Vagina (tissue), 2 donors: ENCODE results near the gene SLC25A25. TPM values are rescaled to one million over a fixed set of nuclear protein-coding genes. Genes with fewer than 3 reads are reported as not detected.

ENCODE experiments used
- DNase-seq, 2 donors: peaks; one replicate each; pipeline ENCODE4 v3.0.0-alpha.2; 2017; ENCODE audit errors: extremely low spot score in 2 of 2
- H3K27ac ChIP-seq: fragments of 200-600 bp; sonication (generic); one replicate; pipeline ENCODE4 v1.5.1; 2019
- H3K27me3 ChIP-seq: fragments of 200-600 bp; sonication (generic); one replicate; pipeline ENCODE4 v1.5.1; 2019
- H3K36me3 ChIP-seq, 2 donors: fragments of 200-600 bp; sonication (generic); one replicate each; pipeline ENCODE4 v1.5.1; 2017 to 2019
- H3K4me1 ChIP-seq: fragments of 200-600 bp; sonication (generic); one replicate; pipeline ENCODE4 v1.5.1; 2019
- H3K4me3 ChIP-seq, 2 donors: fragments of 200-600 bp; sonication (generic); 1 replicate in 1 of 2; 2 replicates in 1 of 2; pipeline ENCODE4 v1.5.1; 2016 to 2019
- H3K9me3 ChIP-seq: fragments of 200-600 bp; sonication (generic); one replicate; pipeline ENCODE4 v1.5.1; 2019
- CTCF ChIP-seq, 3 experiments: fragments of 450-650 bp in 2 of 3; fragments of 200-600 bp in 1 of 3; sonication (generic) in 1 of 3; IDR thresholded peaks; one replicate each; pipeline ENCODE4 v1.5.1; 2017 to 2019; ENCODE audit warnings: antibody characterized with exemption in 3 of 3, mild to moderate bottlenecking in 2 of 3, moderate library complexity in 2 of 3
- POLR2A ChIP-seq, 2 donors: fragments of 450-650 bp; IDR thresholded peaks; one replicate each; pipeline ENCODE4 v1.6.1; 2017; ENCODE audit warnings: antibody characterized with exemption in 2 of 2, mild to moderate bottlenecking in 2 of 2, moderate library complexity in 2 of 2
- POLR2AphosphoS5 ChIP-seq, 2 donors: sonication (generic); formaldehyde crosslinking; IDR thresholded peaks; one replicate each; pipeline ENCODE4 v1.9.0; 2017; ENCODE audit warnings: antibody characterized with exemption in 2 of 2, mild to moderate bottlenecking in 2 of 2, low read depth in 1 of 2; ENCODE audit not compliant: insufficient read depth in 1 of 2
- intact Hi-C: fragments of 100-400 bp; cut with DNase I; formaldehyde crosslinking; loops from one replicate; pipeline ENCODE4 v1.15.1; 2023
- total RNA-seq: library from RNA; depleted of rRNA; stranded (reverse); fragments of >200 nt; gene quantifications from one replicate; pipeline ENCODE4 v1.2.3, GENCODE V29; 2016

The SLC25A25 gene
- total RNA-seq, 1 donor from 2014 or later = 44.4 TPM

GRCh38 chr9:128078504-128079434 is 10.7 kb downstream of the SLC25A25 start:
- intact Hi-C loops = no loop called here
- Histone ChIP-seq H3K4me3 (no peak overlapping the region), H3K36me3 (no peaks in the 10 kb centered on the region), H3K27me3 (no peaks in the 10 kb centered on the region), H3K9me3 (no peaks in the 10 kb centered on the region), H3K27ac (peak overlapping the region; percentile 85), H3K4me1 (peaks cover 96% of the 10 kb centered on the region)
- TF ChIP-seq POLR2AphosphoS5 (IDR thresholded peaks at IDR 0.05; ENCODE audit: insufficient read depth in 1 of 2, low read depth in 1 of 2) = peak in 1 of 2 donors; percentile 51
- TF ChIP-seq CTCF (IDR thresholded peaks at IDR 0.05) = no peak
- DNase-seq = no peak

DNA sequence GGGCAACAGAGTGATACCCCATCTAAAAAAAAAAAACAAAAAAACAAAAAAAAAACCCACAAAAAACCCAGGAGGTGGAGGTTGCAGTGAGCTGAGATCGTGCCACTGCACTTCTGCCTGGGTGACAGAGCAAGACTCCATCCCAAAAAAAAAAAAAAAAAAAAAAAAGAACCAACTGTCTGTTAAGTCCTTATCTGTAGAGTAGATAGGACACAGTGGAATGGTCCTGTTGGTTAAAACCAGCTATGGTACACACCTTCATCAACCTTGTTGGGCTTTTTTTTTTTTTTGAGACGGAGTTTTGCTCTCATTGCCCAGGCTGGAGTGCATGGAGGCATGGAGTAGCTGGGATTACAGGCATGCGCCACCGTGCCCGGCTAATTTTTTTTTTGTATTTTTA is 12.2 kb downstream of the SLC25A25 start:
- H3K9me3 ChIP-seq = no peaks in the 10 kb centered on the region
- no peak for DNase-seq
- H3K27me3 ChIP-seq = no peaks in the 10 kb centered on the region
- no peak for TF ChIP-seq CTCF (IDR thresholded peaks at IDR 0.05)
- TF ChIP-seq POLR2AphosphoS5 (IDR thresholded peaks at IDR 0.05; ENCODE audit: insufficient read depth in 1 of 2, low read depth in 1 of 2) = no peak
- TF ChIP-seq POLR2A (IDR thresholded peaks at IDR 0.05) = no peak
- peak overlapping the region; percentile 85 for H3K27ac ChIP-seq
- peaks cover 96% of the 10 kb centered on the region for H3K4me1 ChIP-seq
- intact Hi-C loops = no loop called here
- H3K36me3 ChIP-seq = no peaks in the 10 kb centered on the region
- no peak overlapping the region for H3K4me3 ChIP-seq

DNA sequence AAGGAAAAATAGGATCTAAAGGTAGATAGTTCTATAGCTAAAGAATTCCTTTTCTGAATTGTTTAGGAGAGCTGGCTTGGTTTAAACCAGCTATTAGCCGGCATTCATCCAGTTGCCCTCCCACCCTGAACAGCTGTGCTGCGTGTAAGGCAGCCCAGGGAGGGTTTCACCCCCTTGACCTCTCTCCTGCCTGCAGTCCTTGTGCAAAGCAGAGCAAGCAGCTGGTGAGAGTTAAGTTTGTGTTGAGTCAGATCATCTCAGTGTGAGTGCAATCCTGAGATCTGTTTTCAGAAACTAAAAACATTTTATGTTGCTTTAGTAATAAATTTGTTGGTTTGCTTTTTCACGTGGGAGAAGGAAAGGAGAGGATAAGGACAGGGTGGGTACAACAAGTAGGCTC is 13.0 kb downstream of the SLC25A25 start:
- intact Hi-C loops = no loop called here
- Histone ChIP-seq H3K36me3 (no peaks in the 10 kb centered on the region), H3K9me3 (no peaks in the 10 kb centered on the region), H3K27me3 (no peaks in the 10 kb centered on the region), H3K4me3 (no peak overlapping the region), H3K4me1 (peaks cover 92% of the 10 kb centered on the region), H3K27ac (peak overlapping the region; percentile 85)
- peak in 1 of 2 donors; percentile 50 for TF ChIP-seq POLR2AphosphoS5 (IDR thresholded peaks at IDR 0.05; ENCODE audit: insufficient read depth in 1 of 2, low read depth in 1 of 2)
- TF ChIP-seq CTCF (IDR thresholded peaks at IDR 0.05) = no peak
- no peak for TF ChIP-seq POLR2A (IDR thresholded peaks at IDR 0.05)
- peak in 1 of 2 donors; percentile 88 for DNase-seq

GRCh38 chr9:128082151-128082550 is 14.1 kb downstream of the SLC25A25 start:
- Histone ChIP-seq H3K36me3 (no peaks in the 10 kb centered on the region), H3K9me3 (no peaks in the 10 kb centered on the region), H3K27me3 (no peaks in the 10 kb centered on the region), H3K4me1 (peaks cover 81% of the 10 kb centered on the region), H3K4me3 (no peak overlapping the region), H3K27ac (peak overlapping the region; percentile 85)
- no peak for DNase-seq
- TF ChIP-seq CTCF (IDR thresholded peaks at IDR 0.05) = no peak
- no peak for TF ChIP-seq POLR2AphosphoS5 (IDR thresholded peaks at IDR 0.05; ENCODE audit: insufficient read depth in 1 of 2, low read depth in 1 of 2)
- TF ChIP-seq POLR2A (IDR thresholded peaks at IDR 0.05) = no peak
- intact Hi-C loops = no loop called here

- intact Hi-C loops = no loop called here
- no peak overlapping the region for H3K4me3 ChIP-seq
- peak overlapping the region; percentile 57 for H3K27ac ChIP-seq
- no peaks in the 10 kb centered on the region for H3K9me3 ChIP-seq
- H3K36me3 ChIP-seq = no peaks in the 10 kb centered on the region
- TF ChIP-seq POLR2A (IDR thresholded peaks at IDR 0.05) = no peak
- no peak for TF ChIP-seq CTCF (IDR thresholded peaks at IDR 0.05)
- no peak for TF ChIP-seq POLR2AphosphoS5 (IDR thresholded peaks at IDR 0.05; ENCODE audit: insufficient read depth in 1 of 2, low read depth in 1 of 2)
- H3K4me1 ChIP-seq = peaks cover 67% of the 10 kb centered on the region
- no peak for DNase-seq
- H3K27me3 ChIP-seq = no peaks in the 10 kb centered on the region
Observed at GRCh38 chr9:128084746-128085145, 16.7 kb downstream of the SLC25A25 start.
